ENCODE data around the gene ULK4.

DNA sequence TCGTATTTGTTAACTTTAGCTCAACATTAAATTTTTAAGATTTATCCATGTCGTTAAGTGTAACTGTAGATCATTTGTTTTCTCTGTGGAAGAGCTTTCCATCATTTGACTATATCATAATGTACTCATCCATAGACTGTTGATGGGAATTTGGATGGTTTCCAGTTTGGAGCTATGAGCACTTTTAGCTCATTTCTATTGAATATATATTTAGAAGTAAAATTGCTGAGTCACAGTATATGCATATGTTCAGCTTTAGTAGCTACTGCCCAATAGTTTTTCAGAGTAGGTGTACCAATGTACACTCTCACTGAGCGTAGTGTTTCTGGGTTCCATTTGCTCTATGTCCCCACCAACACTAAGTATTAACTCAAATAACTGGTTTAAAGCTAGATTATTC is 263.0 kb downstream of the ULK4 start:
- TF ChIP-seq, protein P1, sequence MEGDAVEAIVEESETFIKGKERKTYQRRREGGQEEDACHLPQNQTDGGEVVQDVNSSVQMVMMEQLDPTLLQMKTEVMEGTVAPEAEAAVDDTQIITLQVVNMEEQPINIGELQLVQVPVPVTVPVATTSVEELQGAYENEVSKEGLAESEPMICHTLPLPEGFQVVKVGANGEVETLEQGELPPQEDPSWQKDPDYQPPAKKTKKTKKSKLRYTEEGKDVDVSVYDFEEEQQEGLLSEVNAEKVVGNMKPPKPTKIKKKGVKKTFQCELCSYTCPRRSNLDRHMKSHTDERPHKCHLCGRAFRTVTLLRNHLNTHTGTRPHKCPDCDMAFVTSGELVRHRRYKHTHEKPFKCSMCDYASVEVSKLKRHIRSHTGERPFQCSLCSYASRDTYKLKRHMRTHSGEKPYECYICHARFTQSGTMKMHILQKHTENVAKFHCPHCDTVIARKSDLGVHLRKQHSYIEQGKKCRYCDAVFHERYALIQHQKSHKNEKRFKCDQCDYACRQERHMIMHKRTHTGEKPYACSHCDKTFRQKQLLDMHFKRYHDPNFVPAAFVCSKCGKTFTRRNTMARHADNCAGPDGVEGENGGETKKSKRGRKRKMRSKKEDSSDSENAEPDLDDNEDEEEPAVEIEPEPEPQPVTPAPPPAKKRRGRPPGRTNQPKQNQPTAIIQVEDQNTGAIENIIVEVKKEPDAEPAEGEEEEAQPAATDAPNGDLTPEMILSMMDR (IDR thresholded peaks at IDR 0.05; ENCODE audit: insufficient read depth, low read length) = no peak
- no peak for TF ChIP-seq POLR2AphosphoS5 (IDR thresholded peaks at IDR 0.05; ENCODE audit: low read depth)
